ENCODE measurements around the gene SLC2A6.

SLC2A6 gene

GRCh38 chr9:133524679-133525228 lies 45.9 kb upstream of the SLC2A6 start, which contains the start of gene MYMK:
Gene MYMK, minus strand, starts transcription at chr9:133524959. Its CDS starts 115 bp downstream, at chr9:133524844.
- DNase-seq (ENCODE audit: low read depth): no peak
- H3K4me3 ChIP-seq (ENCODE audit: low read depth, low read length): no peak within 1 kb of the TSS
- TF ChIP-seq POLR2A (IDR thresholded peaks at IDR 0.05; ENCODE audit: extremely low read depth, insufficient read length) (no peak), MAX (IDR thresholded peaks at IDR 0.05; ENCODE audit: low read depth, low read length) (no peak), MYC (IDR thresholded peaks at IDR 0.05; ENCODE audit: low read depth, low read length) (no peak), CTCF (IDR thresholded peaks at IDR 0.05; ENCODE audit: low read depth, low read length) (no peak)

- no peak for DNase-seq (ENCODE audit: low read depth)
- TF ChIP-seq MYC (IDR thresholded peaks at IDR 0.05; ENCODE audit: low read depth, low read length) (no peak), CTCF (IDR thresholded peaks at IDR 0.05; ENCODE audit: low read depth, low read length) (no peak), MAX (IDR thresholded peaks at IDR 0.05; ENCODE audit: low read depth, low read length) (no peak), POLR2A (IDR thresholded peaks at IDR 0.05; ENCODE audit: extremely low read depth, insufficient read length) (no peak)
These were observed 45.2 kb upstream of the SLC2A6 start for GRCh38 chr9:133524146-133524545.

GRCh38 chr9:133523106-133523505 lies 44.2 kb upstream of the SLC2A6 start:
- DNase-seq (ENCODE audit: low read depth): no peak

More at GRCh38 chr9:133524146-133524545, 45.2 kb upstream of the SLC2A6 start:
- H3K4me3 ChIP-seq (ENCODE audit: low read depth, low read length): no peak overlapping the region

GRCh38 chr9:133522073-133522910 lies 43.4 kb upstream of the SLC2A6 start:
- no peak overlapping the region for H3K4me3 ChIP-seq (ENCODE audit: low read depth, low read length)
- no peak for DNase-seq (ENCODE audit: low read depth)
- TF ChIP-seq CTCF (IDR thresholded peaks at IDR 0.05; ENCODE audit: low read depth, low read length): no peak
- TF ChIP-seq POLR2A (IDR thresholded peaks at IDR 0.05; ENCODE audit: extremely low read depth, insufficient read length): no peak
- no peak for TF ChIP-seq MYC (IDR thresholded peaks at IDR 0.05; ENCODE audit: low read depth, low read length)
- TF ChIP-seq MAX (IDR thresholded peaks at IDR 0.05; ENCODE audit: low read depth, low read length): no peak

More at GRCh38 chr9:133523106-133523505, 44.2 kb upstream of the SLC2A6 start:
- TF ChIP-seq CTCF (IDR thresholded peaks at IDR 0.05; ENCODE audit: low read depth, low read length) (no peak), MYC (IDR thresholded peaks at IDR 0.05; ENCODE audit: low read depth, low read length) (no peak), POLR2A (IDR thresholded peaks at IDR 0.05; ENCODE audit: extremely low read depth, insufficient read length) (no peak), MAX (IDR thresholded peaks at IDR 0.05; ENCODE audit: low read depth, low read length) (no peak)
- H3K4me3 ChIP-seq (ENCODE audit: low read depth, low read length): no peak overlapping the region

- DNase-seq (ENCODE audit: low read depth): no peak
- TF ChIP-seq MAX (IDR thresholded peaks at IDR 0.05; ENCODE audit: low read depth, low read length): no peak
- no peak for TF ChIP-seq CTCF (IDR thresholded peaks at IDR 0.05; ENCODE audit: low read depth, low read length)
- no peak for TF ChIP-seq POLR2A (IDR thresholded peaks at IDR 0.05; ENCODE audit: extremely low read depth, insufficient read length)
- no peak for TF ChIP-seq MYC (IDR thresholded peaks at IDR 0.05; ENCODE audit: low read depth, low read length)
These were observed 42.5 kb upstream of the SLC2A6 start for GRCh38 chr9:133521122-133522072.

More at GRCh38 chr9:133521122-133522072, 42.5 kb upstream of the SLC2A6 start:
- no peak overlapping the region for H3K4me3 ChIP-seq (ENCODE audit: low read depth, low read length)
